ENCODE measurements around the gene SAP30BP. TPM values are rescaled to one million over a fixed set of nuclear protein-coding genes. Genes with fewer than 3 reads are reported as not detected.

The SAP30BP gene
- total RNA-seq, 4 donors from 2014 or later, result 54.0 to 85.1 (median 74.1) TPM

GRCh38 chr17:75622771-75623273 lies 44.3 kb upstream of the SAP30BP start:
- WGBS, 2 donors, result 88 to 92% methylated on average over 15 of the region's 15 CpGs
- no peak for TF ChIP-seq CTCF (IDR thresholded peaks at IDR 0.05)
- no peak for TF ChIP-seq POLR2A (IDR thresholded peaks at IDR 0.05)
- no peak for DNase-seq (ENCODE audit: low spot score in 2 of 2)
- intact Hi-C loops (cut with DNase I; ENCODE audit: low total_unique reads), result no loop called here
- no peak overlapping the region for H3K4me3 ChIP-seq (ENCODE audit: low read depth, poor library complexity, severe bottlenecking)

GRCh38 chr17:75623386-75623785 lies 43.8 kb upstream of the SAP30BP start:
- WGBS, 2 donors, result 80 to 83% methylated on average over 9 of the region's 9 CpGs
- DNase-seq (ENCODE audit: low spot score in 2 of 2), result no peak
- intact Hi-C loops (cut with DNase I; ENCODE audit: low total_unique reads), result no loop called here
- no peak overlapping the region for H3K4me3 ChIP-seq (ENCODE audit: low read depth, poor library complexity, severe bottlenecking)
- TF ChIP-seq CTCF (IDR thresholded peaks at IDR 0.05), result no peak

GRCh38 chr17:75624021-75624420 lies 43.1 kb upstream of the SAP30BP start:
- no peak overlapping the region for H3K4me3 ChIP-seq (ENCODE audit: low read depth, poor library complexity, severe bottlenecking)
- no peak for DNase-seq (ENCODE audit: low spot score in 2 of 2)
- WGBS, 2 donors, result 92 to 96% methylated on average over 7 to 12 of the region's 12 CpGs
- TF ChIP-seq CTCF (IDR thresholded peaks at IDR 0.05), result no peak
- no peak for TF ChIP-seq POLR2A (IDR thresholded peaks at IDR 0.05)
- intact Hi-C loops (cut with DNase I; ENCODE audit: low total_unique reads), result no loop called here

- no peak overlapping the region for H3K4me3 ChIP-seq (ENCODE audit: low read depth, poor library complexity, severe bottlenecking)
- 85 to 94% methylated on average over 12 to 14 of the region's 23 CpGs for WGBS, 2 donors
- TF ChIP-seq CTCF (IDR thresholded peaks at IDR 0.05), result no peak
- no peak for TF ChIP-seq POLR2A (IDR thresholded peaks at IDR 0.05)
- intact Hi-C loops (cut with DNase I; ENCODE audit: low total_unique reads), result no loop called here
- DNase-seq (ENCODE audit: low spot score in 2 of 2), result no peak
Observed at GRCh38 chr17:75624714-75625345, 42.3 kb upstream of the SAP30BP start.

- TF ChIP-seq CTCF (IDR thresholded peaks at IDR 0.05) (no peak), POLR2A (IDR thresholded peaks at IDR 0.05) (no peak)
- intact Hi-C loops (cut with DNase I; ENCODE audit: low total_unique reads), result no loop called here
- no peak overlapping the region for H3K4me3 ChIP-seq (ENCODE audit: low read depth, poor library complexity, severe bottlenecking)
- no peak for DNase-seq (ENCODE audit: low spot score in 2 of 2)
- 72 to 88% methylated on average over 6 to 12 of the region's 15 CpGs for whole genome bisulfite sequencing, 2 donors
Observed at GRCh38 chr17:75625813-75626486, 41.2 kb upstream of the SAP30BP start.

Measured in lower leg skin (tissue), 4 donors.